ENCODE data around the gene ITGA3. TPM values are rescaled to one million over a fixed set of nuclear protein-coding genes. Genes with fewer than 3 reads are reported as not detected.

Gene ITGA3
- total RNA-seq, 1 donor from 2014 or later: 50.8 TPM

- DNase-seq (ENCODE audit: extremely low spot score in 2 of 2): no peak
- H3K36me3 ChIP-seq: peaks cover 0 to 8% of the 10 kb centered on the region in 2 donors
- no peaks in the 10 kb centered on the region for H3K27me3 ChIP-seq
- peaks cover 47% of the 10 kb centered on the region for H3K4me1 ChIP-seq
- intact Hi-C loops (cut with DNase I): no loop called here
- no peaks in the 10 kb centered on the region for H3K9me3 ChIP-seq
- peak within 1 kb of the TSS; percentile 49 to 67 for H3K4me3 ChIP-seq
- H3K27ac ChIP-seq: peak within 1 kb of the TSS; percentile 27
- no peak for TF ChIP-seq POLR2AphosphoS5 (IDR thresholded peaks at IDR 0.05; ENCODE audit: insufficient read depth in 1 of 2, low read depth in 1 of 2)
- TF ChIP-seq POLR2A (IDR thresholded peaks at IDR 0.05): no peak
- TF ChIP-seq CTCF (IDR thresholded peaks at IDR 0.05): no peak
Measured at GRCh38 chr17:50129728-50130558, 74.0 kb downstream of the ITGA3 start, which contains the start of gene SAMD14. Gene SAMD14 (minus strand): TSS chr17:50130160. CDS start chr17:50124959, 5,201 bp downstream.

- TF ChIP-seq CTCF (IDR thresholded peaks at IDR 0.05) (no peak), POLR2AphosphoS5 (IDR thresholded peaks at IDR 0.05; ENCODE audit: insufficient read depth in 1 of 2, low read depth in 1 of 2) (no peak), POLR2A (IDR thresholded peaks at IDR 0.05) (no peak)
- Histone ChIP-seq H3K36me3 (peaks cover 0 to 16% of the 10 kb centered on the region in 2 donors), H3K27me3 (no peaks in the 10 kb centered on the region), H3K4me3 (peak overlapping the region; percentile 49 to 67), H3K27ac (no peak overlapping the region), H3K9me3 (no peaks in the 10 kb centered on the region), H3K4me1 (peaks cover 47% of the 10 kb centered on the region)
- intact Hi-C loops (cut with DNase I): no loop called here
- no peak for DNase-seq (ENCODE audit: extremely low spot score in 2 of 2)
Measured at GRCh38 chr17:50130559-50131305, 74.8 kb downstream of the ITGA3 start.

GRCh38 chr17:50132104-50132794, 76.3 kb downstream of the ITGA3 start:
- no peaks in the 10 kb centered on the region for H3K9me3 ChIP-seq
- no peak overlapping the region for H3K27ac ChIP-seq
- no peak for DNase-seq (ENCODE audit: extremely low spot score in 2 of 2)
- H3K36me3 ChIP-seq: peaks cover 0 to 31% of the 10 kb centered on the region in 2 donors
- TF ChIP-seq CTCF (IDR thresholded peaks at IDR 0.05): no peak
- no peak for TF ChIP-seq POLR2AphosphoS5 (IDR thresholded peaks at IDR 0.05; ENCODE audit: insufficient read depth in 1 of 2, low read depth in 1 of 2)
- no peak for TF ChIP-seq POLR2A (IDR thresholded peaks at IDR 0.05)
- no peak overlapping the region for H3K4me3 ChIP-seq
- intact Hi-C loops (cut with DNase I): no loop called here
- H3K4me1 ChIP-seq: peaks cover 47% of the 10 kb centered on the region
- H3K27me3 ChIP-seq: no peaks in the 10 kb centered on the region

- no peak overlapping the region for H3K4me3 ChIP-seq
- H3K27me3 ChIP-seq: no peaks in the 10 kb centered on the region
- no peaks in the 10 kb centered on the region for H3K9me3 ChIP-seq
- no peak for DNase-seq (ENCODE audit: extremely low spot score in 2 of 2)
- H3K27ac ChIP-seq: peak overlapping the region; percentile 52
- peaks cover 0 to 38% of the 10 kb centered on the region in 2 donors for H3K36me3 ChIP-seq
- peaks cover 42% of the 10 kb centered on the region for H3K4me1 ChIP-seq
- TF ChIP-seq CTCF (IDR thresholded peaks at IDR 0.05): no peak
- TF ChIP-seq POLR2A (IDR thresholded peaks at IDR 0.05): no peak
- TF ChIP-seq POLR2AphosphoS5 (IDR thresholded peaks at IDR 0.05; ENCODE audit: insufficient read depth in 1 of 2, low read depth in 1 of 2): no peak
- intact Hi-C loops (cut with DNase I): no loop called here
Measured at GRCh38 chr17:50133028-50133768, 77.3 kb downstream of the ITGA3 start.
